Epithelial cell of proximal tubule (primary cell): ENCODE results near the gene RBM15. TPM values are rescaled to one million over a fixed set of nuclear protein-coding genes. Genes with fewer than 3 reads are reported as not detected.

Source experiments
- DNase-seq: peaks from one replicate; pipeline ENCODE4 v3.0.0-alpha.2; 2011; ENCODE audit warnings: low read depth
- H3K4me3 ChIP-seq: 2 replicates; pipeline ENCODE4 v1.5.1; 2011; ENCODE audit warnings: low read depth, mild to moderate bottlenecking, low read length
- CTCF ChIP-seq: conservative IDR thresholded peaks from 2 replicates; pipeline ENCODE4 v1.5.1; 2012; ENCODE audit warnings: low read depth, mild to moderate bottlenecking, low read length
- total RNA-seq: library from RNA; depleted of rRNA; stranded (reverse); fragments of >200 nt; gene quantifications from 2 replicates; pipeline ENCODE4 v1.2.3, GENCODE V29; 2015

The RBM15 gene
- total RNA-seq, 1 donor from 2014 or later = 19.9 TPM

- DNase-seq = no peak
- no peak for TF ChIP-seq CTCF
- no peak overlapping the region for H3K4me3 ChIP-seq
Observed at GRCh38 chr1:110320168-110320518, 19.0 kb upstream of the RBM15 start.

- no peak overlapping the region for H3K4me3 ChIP-seq
- no peak for TF ChIP-seq CTCF
- DNase-seq = no peak
Observed at GRCh38 chr1:110321045-110321444, 18.1 kb upstream of the RBM15 start.

- DNase-seq = no peak
Observed at GRCh38 chr1:110321846-110322245, 17.3 kb upstream of the RBM15 start.

GRCh38 chr1:110324667-110325066, 14.5 kb upstream of the RBM15 start:
- no peak for DNase-seq
- no peak for TF ChIP-seq CTCF
- no peak overlapping the region for H3K4me3 ChIP-seq

More at GRCh38 chr1:110321846-110322245, 17.3 kb upstream of the RBM15 start:
- H3K4me3 ChIP-seq = no peak overlapping the region
- no peak for TF ChIP-seq CTCF

- TF ChIP-seq CTCF = no peak
Observed at GRCh38 chr1:110326826-110327225, 12.4 kb upstream of the RBM15 start.

GRCh38 chr1:110328274-110328673, 10.9 kb upstream of the RBM15 start:
- H3K4me3 ChIP-seq = no peak overlapping the region
- DNase-seq = no peak
- TF ChIP-seq CTCF = no peak

More at GRCh38 chr1:110326826-110327225, 12.4 kb upstream of the RBM15 start:
- no peak overlapping the region for H3K4me3 ChIP-seq
- DNase-seq = no peak

GRCh38 chr1:110328700-110329099, 10.5 kb upstream of the RBM15 start:
- no peak overlapping the region for H3K4me3 ChIP-seq
- no peak for DNase-seq
- no peak for TF ChIP-seq CTCF
